WTC11 (cell line): ENCODE data around the gene SLIRP. TPM values are rescaled to one million over a fixed set of nuclear protein-coding genes. Genes with fewer than 3 reads are reported as not detected.

Experiments used
- ATAC-seq: fragments of 200-7000 bp; cut with Tn5 transposase; 2 replicates; pipeline ENCODE4 v1.10.0; 2021; ENCODE audit warnings: mild to moderate bottlenecking, moderate library complexity
- CTCF ChIA-PET: fragments of 300-600 bp; sonication (Branson Sonifier 250); formaldehyde crosslinking; loops from one replicate; lab custom pipeline; 2021; ENCODE audit warnings: antibody characterized with exemption; lab: Charles Lee
- POLR2A ChIA-PET: fragments of 350-600 bp; sonication (Branson Sonifier 250); formaldehyde crosslinking; loops from one replicate; lab custom pipeline; 2021; ENCODE audit warnings: antibody characterized with exemption; lab: Charles Lee
- DNase-seq: peaks from one replicate; pipeline ENCODE4 v3.0.0; 2021; ENCODE audit warnings: low spot score
- H3K27ac Mint-ChIP-seq: 2 replicates; pipeline ENCODE4 v1.8.0; 2021; ENCODE audit warnings: mixed read lengths
- H3K27me3 Mint-ChIP-seq: 2 replicates; pipeline ENCODE4 v1.8.0; 2021; ENCODE audit warnings: low read depth, mild to moderate bottlenecking, moderate library complexity, mixed read lengths
- H3K36me3 Mint-ChIP-seq: 2 replicates; pipeline ENCODE4 v1.8.0; 2021; ENCODE audit warnings: mixed read lengths
- H3K4me1 Mint-ChIP-seq: 2 replicates; pipeline ENCODE4 v1.8.0; 2022; ENCODE audit warnings: mixed read lengths
- H3K4me3 Mint-ChIP-seq: 2 replicates; pipeline ENCODE4 v1.8.0; 2021; ENCODE audit warnings: mild to moderate bottlenecking, moderate library complexity, mixed read lengths
- H3K9me3 Mint-ChIP-seq: 2 replicates; pipeline ENCODE4 v1.8.0; 2021; ENCODE audit warnings: mixed read lengths
- EMX1 ChIP-seq: fragments of 250-450 bp; sonication (Bioruptor Pico); IDR thresholded peaks from 2 replicates; pipeline ENCODE4 v1.8.0; 2021; ENCODE audit warnings: mild to moderate bottlenecking
- ERG ChIP-seq: fragments of 250-450 bp; sonication (Bioruptor Pico); IDR thresholded peaks from 2 replicates; pipeline ENCODE4 v1.8.0; 2021; ENCODE audit warnings: mild to moderate bottlenecking
- ZNF671 ChIP-seq: fragments of 250-450 bp; sonication (Bioruptor Pico); IDR thresholded peaks from 2 replicates; pipeline ENCODE4 v1.8.0; 2021; ENCODE audit warnings: mild to moderate bottlenecking
- total RNA-seq: library from RNA; stranded (reverse); gene quantifications from 3 replicates; pipeline ENCODE4 v1.2.3, GENCODE V29; 2021

SLIRP gene
- total RNA-seq, 1 experiment from 2014 or later: 377 TPM

- CTCF ChIA-PET: interaction anchor here (1.1 to 1.2 kb wide), 2 partner anchors 36 to 40 kb away, joined by 3 to 4 read pairs; partner anchors contain the start of gene ADCK1
- TF ChIP-seq ERG (CRISPR knock-in tag) (no peak), ZNF671 (CRISPR knock-in tag) (0 out of 2 replicates have a peak, but pooled peaks have one; percentile 10), EMX1 (CRISPR knock-in tag) (0 out of 2 replicates have a peak, but pooled peaks have one; percentile 46)
- Mint-ChIP-seq H3K4me1 (peaks cover 26% of the 10 kb centered on the region), H3K36me3 (no peaks in the 10 kb centered on the region; the same call in 1 of the 2 replicates), H3K27me3 (no peaks in the 10 kb centered on the region), H3K4me3 (no peak overlapping the region), H3K9me3 (no peaks in the 10 kb centered on the region), H3K27ac (no peak overlapping the region)
- POLR2A ChIA-PET: no interaction called here
- ATAC-seq (no peak), DNase-seq (no peak)
Measured at GRCh38 chr14:77763978-77764377, 56.1 kb downstream of the SLIRP start.

Other genes starting within 250 kb of the SLIRP start
- gene ISM2, start 209.3 kb upstream of the SLIRP start, total RNA-seq: 0.80 to 1.4 TPM (median 1.3 TPM) in 3 replicates
- 38.2 to 40.1 TPM (median 39.6 TPM) in 3 replicates for gene SPTLC2, start 91.5 kb upstream of the SLIRP start, total RNA-seq
- 14.5 to 18.8 TPM (median 17.8 TPM) in 3 replicates for gene ALKBH1, start 80 bp upstream of the SLIRP start, total RNA-seq
- 81.4 to 92.1 TPM (median 83.8 TPM) in 3 replicates for gene SNW1, start 53.1 kb downstream of the SLIRP start, total RNA-seq
- gene ADCK1, start 92.0 kb downstream of the SLIRP start, total RNA-seq: 11.4 to 12.8 TPM (median 12.0 TPM) in 3 replicates